ENCODE results near the gene SPON2.

The SPON2 gene

DNA sequence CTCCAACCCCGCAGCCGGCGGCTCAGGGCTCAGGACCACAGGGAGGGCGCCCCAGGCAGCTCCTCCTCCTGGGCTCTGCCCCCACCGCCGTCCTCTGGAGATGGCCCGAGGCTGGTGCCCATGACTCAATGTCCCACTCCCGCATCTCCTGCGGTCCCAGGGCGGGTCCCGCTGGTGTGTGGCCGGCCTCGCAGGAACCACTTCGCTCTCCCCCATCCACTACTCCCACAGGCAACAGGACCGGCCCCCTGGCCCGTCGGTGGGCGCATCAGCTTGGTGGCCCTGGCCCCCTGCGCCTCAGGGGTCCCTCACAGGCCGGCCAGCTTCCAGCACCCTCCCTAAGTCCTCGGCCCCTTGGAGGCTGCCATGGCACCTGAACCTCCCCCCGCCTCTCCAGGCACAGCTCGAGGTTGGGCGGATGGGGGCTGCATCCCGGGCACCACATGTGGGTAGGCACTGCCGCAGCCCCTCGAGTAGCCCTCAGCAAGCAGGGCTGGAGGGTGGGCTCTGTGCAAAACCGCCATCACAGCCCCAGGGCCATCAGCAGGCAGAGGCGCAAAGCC is 22.8 kb upstream of the SPON2 start:
- DNase-seq (ENCODE audit: extremely low read depth in 1 of 2, low read depth in 1 of 2), result no peak

DNA sequence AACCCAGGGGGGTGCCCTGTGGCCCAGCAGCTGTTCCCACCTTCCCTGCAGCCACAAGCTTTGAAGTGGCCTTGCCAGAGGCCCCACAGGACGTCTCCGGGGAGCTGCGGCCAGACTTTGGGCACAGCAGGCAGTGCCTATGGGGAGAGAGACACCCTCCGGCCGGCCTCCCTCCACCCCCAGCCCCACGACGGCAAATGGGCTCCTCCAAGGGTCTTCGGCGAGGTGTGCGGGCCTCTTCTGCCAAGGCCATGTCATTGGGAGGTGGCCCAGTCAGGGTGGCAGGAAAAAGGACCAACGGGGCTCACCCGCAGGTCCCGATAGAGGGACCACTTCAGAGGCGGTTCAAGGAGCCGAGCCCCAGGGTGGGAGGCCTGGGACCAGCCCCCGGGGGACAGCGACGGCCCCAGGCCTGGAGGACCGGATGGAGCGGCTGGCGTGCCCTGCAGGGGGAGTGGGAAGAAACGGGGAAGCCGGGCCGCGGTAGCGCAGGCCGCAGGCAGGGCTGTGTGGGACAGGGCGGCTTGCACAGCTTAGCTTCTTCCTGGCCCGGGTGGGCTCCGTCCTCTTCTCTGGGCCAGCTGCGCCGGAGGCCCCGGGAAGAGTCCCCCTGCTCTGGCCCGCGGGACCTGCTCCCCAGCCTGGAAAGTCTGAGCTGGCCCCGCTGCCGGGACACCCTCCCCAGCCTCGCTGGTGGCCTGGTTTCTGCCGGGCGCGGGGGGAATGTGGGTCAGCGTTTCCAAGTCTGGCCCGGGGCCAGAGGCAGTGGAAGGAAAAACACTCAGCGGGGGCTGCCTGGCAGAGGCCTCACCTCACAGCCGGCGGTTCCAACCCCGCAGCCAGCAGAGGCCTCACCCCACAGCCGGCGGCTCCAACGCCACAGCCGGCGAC is 21.9 kb upstream of the SPON2 start:
- no peak for DNase-seq (ENCODE audit: extremely low read depth in 1 of 2, low read depth in 1 of 2)

DNA sequence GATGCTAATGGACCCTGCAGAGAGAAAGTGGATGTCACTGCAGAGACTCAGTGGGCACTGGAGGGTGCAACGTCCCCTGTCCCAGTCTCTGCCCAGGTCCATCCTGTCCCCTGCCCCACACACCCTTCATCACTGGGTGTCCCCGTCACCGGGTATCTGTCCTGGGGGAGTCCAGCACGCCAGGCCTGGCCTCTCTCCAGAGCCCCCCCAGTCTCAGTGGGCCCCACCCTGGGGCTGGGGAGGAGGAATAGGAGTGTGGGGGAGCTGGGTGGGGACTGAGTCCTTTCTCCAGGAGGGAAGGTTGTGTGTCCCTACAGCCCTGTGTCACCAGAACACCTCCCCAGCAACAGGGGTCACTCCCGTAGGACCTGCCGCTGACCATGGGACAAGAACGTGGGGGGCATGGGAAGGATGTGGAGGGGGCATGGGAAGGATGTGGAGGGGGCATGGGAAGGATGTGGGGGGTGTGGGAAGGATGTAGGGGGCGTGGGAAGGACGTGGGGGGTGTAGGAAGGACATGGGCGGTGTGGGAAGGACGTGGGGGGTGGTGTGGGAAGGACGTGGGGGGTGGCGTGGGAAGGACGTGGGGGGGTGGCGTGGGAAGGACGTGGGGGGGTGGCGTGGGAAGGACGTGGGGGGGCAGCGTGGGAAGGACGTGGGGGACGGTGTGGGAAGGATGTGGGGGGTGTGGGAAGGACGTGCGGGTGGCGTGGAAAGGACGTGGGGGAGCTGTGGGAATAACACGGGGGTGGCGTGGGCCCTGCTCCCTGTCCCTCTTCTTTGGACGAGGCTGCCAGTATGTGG is 21.0 kb upstream of the SPON2 start:
- DNase-seq (ENCODE audit: extremely low read depth in 1 of 2, low read depth in 1 of 2), result no peak

DNA sequence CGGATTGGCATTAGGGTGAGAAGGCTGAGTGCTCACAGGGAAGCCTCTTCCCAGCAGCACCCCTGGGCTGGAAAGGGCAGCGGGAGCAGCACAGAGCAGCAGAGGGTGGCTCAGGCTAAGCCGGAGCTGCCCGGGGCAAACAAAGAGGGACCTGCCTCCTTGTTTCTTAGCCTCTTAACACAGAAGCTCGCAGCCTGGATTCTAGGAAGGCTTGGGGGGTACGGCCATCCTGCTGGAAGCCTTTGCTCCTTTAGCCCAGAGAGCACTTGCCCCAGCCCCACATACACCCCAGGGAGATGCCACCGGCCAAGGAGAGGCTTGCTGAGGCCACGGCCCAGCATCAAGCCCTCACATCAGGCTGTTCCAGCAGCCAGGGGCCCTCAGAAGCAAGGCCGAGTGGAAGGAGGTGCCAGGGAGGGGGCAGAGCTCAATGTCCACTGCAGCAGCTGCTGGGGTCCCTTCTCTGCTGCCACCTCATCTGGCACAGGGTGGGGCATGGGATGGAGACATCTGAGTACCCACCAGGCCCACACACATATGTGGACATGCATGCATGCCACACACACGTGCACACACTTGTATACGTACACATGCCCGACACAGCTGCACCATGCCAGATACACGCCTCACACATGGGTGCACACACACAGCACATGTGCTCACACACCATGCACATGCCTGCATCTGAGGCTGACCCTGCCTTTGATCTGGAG is 20.3 kb upstream of the SPON2 start:
- DNase-seq (ENCODE audit: extremely low read depth in 1 of 2, low read depth in 1 of 2), result no peak

- no peak for DNase-seq (ENCODE audit: extremely low read depth in 1 of 2, low read depth in 1 of 2)
These were observed 19.7 kb upstream of the SPON2 start for GRCh38 chr4:1192091-1192492.

DNA sequence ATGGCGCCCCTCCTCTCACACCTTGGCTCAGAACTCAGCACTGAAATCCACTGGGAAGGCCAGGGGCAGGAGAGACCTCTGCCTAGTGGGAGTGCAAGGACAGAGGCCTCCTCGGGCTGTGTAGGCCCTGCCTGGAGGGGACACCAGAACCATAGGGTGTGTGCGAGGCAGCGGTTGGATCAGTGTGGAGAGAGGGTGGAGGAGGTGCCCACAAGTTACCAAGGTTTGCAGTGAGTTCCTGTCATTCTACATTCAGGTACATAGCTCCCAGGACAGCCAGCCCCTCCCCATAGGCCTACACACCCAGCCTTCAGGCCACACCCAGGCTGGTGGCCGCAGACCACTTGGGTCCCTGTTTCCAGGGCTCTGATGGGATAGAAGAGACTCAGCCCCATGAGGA is 19.2 kb upstream of the SPON2 start:
- DNase-seq (ENCODE audit: extremely low read depth in 1 of 2, low read depth in 1 of 2), result no peak

DNA sequence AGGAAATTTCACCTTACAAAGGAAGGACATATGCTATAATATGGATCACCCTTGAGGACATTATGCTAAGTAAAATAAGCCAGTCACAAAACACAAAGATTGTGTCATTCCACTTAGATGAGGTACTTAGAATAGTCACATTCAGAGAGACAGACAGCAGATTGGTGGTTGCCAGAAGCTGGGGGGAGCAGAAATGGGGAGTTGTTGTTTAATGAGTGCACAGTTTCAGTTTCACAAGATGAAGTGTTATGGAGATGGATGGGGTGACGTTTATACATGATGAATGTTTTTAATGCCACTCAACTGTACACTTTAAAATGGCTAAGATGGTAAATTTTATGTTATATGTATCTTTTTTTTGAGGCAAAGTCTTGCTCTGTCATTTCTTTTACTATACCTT is 14.8 kb upstream of the SPON2 start:
- DNase-seq (ENCODE audit: extremely low read depth in 1 of 2, low read depth in 1 of 2), result no peak

GRCh38 chr4:1183985-1184773 is 11.8 kb upstream of the SPON2 start:
- no peak for DNase-seq (ENCODE audit: extremely low read depth in 1 of 2, low read depth in 1 of 2)

DNA sequence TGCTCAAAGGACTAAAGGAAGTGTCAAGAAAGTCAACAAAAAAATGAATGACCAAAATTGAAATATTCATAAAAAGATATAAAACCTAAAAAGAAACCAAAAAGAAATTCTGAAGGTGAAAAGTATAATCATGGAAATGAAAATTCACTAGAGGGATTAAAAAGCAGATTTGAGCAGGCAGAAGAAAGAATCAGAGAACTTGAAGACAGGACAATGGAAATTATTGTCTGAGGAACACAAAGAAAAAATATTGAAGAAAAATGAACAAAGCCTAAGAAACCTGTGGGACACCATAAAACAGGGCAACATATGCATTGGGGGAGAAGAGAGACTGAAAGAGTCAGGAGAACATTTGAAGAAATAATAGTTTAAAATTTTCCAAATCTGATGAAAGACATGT is 9.9 kb upstream of the SPON2 start:
- no peak for DNase-seq (ENCODE audit: extremely low read depth in 1 of 2, low read depth in 1 of 2)

DNA sequence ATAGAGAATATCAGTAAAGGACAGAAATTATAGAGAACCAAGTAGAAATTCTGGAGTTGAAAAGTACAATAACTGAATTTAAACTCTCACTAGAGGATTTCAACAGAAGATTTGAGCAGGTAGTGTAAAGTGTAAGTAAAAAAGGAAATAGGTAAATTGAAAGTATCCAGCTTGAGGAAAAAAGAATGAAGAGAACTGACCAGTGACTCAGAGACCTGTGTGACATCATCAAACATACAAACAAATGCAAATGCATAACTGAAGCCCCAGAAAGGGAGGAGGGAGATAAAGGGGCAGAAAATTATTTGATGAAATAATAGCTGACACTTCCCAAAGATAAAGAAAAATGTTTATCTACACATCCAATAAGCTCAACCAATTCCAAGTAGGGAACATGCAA is 8.3 kb upstream of the SPON2 start:
- no peak for DNase-seq (ENCODE audit: extremely low read depth in 1 of 2, low read depth in 1 of 2)

- DNase-seq (ENCODE audit: extremely low read depth in 1 of 2, low read depth in 1 of 2), result no peak
These were observed 7.6 kb upstream of the SPON2 start for GRCh38 chr4:1179976-1180375.

GRCh38 chr4:1179089-1179441 is 6.7 kb upstream of the SPON2 start:
- no peak for DNase-seq (ENCODE audit: extremely low read depth in 1 of 2, low read depth in 1 of 2)

- no peak for DNase-seq (ENCODE audit: extremely low read depth in 1 of 2, low read depth in 1 of 2)
These were observed 6.1 kb upstream of the SPON2 start for GRCh38 chr4:1178300-1179088.

DNA sequence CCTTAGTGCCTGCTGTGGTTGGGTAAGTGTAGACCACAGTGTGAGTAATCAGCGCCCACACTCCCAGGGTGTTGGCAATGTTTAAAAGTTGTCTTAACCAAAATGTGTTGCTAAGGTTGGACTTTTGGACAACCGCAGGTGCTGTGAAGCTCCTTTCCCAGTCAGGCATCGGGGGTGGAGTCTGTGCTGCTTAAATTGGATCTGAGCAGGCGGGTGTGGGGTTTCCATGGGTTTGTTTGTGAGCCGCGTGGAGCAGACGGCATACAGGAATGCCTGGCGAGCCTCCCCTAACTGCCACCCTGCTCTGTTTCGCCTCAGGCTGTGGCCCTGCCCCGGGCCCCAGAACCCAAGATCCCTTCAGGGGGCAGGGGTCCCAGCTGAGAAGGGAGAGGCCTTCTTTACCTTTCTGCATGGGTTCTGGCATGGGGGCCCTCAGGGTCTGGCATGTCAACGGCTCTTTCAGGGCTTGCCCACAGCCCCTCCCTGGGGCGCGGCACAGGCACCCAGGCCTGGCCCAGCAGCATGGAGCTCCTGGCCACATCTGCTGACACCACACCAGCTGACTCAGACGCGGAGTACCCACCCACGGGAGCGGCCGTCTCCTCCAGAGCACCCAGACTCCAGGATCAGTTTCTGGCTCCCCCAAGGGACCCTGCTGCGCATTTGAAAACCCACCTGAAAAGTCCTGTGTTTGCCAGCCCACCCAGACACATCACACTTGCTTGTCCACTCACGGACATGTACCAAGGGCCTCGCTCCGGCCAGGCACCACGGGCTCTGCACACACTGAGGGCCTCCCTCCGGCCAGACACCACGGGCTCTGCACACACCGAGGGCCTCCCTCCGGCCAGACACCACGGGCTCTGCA is 5.1 kb upstream of the SPON2 start:
- peak in 1 of 2 donors; percentile 35 for DNase-seq (ENCODE audit: extremely low read depth in 1 of 2, low read depth in 1 of 2)

GRCh38 chr4:1176398-1177273 is 4.3 kb upstream of the SPON2 start:
- no peak for DNase-seq (ENCODE audit: extremely low read depth in 1 of 2, low read depth in 1 of 2)

DNA sequence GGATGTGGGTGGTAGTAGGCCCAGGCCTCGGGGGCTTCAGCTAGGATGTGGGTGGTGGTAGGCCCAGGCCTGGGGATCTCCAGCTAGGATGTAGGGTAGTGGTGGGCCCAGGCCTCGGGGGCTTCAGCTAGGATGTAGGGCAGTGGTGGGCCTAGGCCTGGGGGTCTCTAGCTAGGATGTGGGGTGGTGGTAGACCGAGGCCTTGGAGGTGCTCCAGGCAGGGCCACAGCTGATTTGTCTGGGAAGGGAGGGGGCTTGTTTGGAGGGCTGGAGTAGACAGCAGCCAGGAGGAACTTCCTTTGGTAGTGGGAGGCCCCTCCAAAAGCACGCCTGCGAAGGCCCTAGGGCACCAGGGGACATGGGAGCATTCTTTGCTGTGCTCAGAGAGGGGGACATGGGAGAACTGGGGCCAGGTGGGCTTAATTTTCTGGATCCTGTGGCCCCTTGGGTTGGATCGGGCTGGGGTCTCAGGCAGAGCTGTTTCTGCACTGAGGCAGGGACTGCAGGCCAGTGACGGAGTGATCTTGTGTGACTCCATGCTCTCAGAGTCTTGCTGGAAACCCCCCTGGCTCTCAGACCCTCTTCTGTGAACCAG is 3.3 kb upstream of the SPON2 start:
- DNase-seq (ENCODE audit: extremely low read depth in 1 of 2, low read depth in 1 of 2), result no peak

GRCh38 chr4:1174941-1175634 is 2.7 kb upstream of the SPON2 start:
- no peak for DNase-seq (ENCODE audit: extremely low read depth in 1 of 2, low read depth in 1 of 2)
